ENCODE measurements around the gene SMS. TPM values are rescaled to one million over a fixed set of nuclear protein-coding genes. Genes with fewer than 3 reads are reported as not detected.

SMS gene
- 175 and 190 TPM in 2 replicates for polyA plus RNA-seq (2014; cell fraction: cytosol; rRNA removed)
- polyA plus RNA-seq (2014; cell fraction: nucleus; rRNA removed): 64.4 and 79.4 TPM in 2 replicates

DNA sequence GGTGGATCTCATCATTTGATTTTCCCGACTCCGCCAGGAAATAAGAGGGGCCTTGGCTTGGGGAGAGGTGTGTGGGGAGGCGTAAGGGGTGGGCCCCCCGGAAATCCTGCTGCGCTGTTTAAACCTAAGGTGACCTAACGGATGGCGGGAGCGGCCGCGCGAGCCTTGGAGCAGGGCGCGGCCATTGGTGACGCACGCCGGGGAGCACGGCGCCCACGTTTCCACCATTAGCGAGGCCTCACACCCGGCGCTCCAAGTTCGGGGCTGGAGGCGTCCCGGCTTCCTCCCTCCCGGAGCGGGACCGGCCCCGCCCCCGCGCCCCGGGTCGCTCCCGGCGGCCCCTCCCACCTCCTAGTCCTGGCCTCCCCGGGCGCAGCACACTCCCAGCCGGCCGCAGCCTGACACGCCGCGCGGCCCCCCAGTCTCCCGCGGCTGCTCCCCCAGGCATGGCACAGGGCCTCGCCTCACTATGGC lies at the start of gene SMS:
Gene SMS, plus strand, starts transcription at position 354 of the 474 bp plus-strand sequence. Its CDS starts 116 bp downstream, at position 470.
- peak; percentile 72 for DNase-seq (ENCODE audit: low spot score)

GRCh38 chrX:21905313-21905712 lies 35.2 kb upstream of the SMS start:
- no peak for DNase-seq (ENCODE audit: low spot score)

DNA sequence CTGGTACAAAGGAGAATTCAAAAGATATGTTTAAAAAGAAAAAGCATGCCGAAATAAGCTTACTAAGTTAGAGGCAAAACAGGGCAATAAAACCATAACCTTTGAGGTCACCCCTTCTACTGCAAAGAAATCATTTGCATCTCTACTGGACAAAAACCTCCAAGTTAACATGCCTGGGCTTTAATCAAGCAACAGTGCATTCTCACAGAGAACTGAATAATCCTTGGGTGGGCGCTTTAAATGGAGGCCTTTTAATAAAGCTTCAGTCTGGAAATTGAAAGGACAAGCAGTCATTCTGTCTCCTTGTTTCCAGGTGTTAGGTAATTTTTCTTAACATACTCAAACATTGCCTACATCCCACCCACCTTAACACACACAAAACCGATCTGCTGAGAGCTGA lies 34.6 kb upstream of the SMS start:
- DNase-seq (ENCODE audit: low spot score): no peak

- no peak for DNase-seq (ENCODE audit: low spot score)
These were observed 33.2 kb upstream of the SMS start for GRCh38 chrX:21907260-21907659.

- DNase-seq (ENCODE audit: low spot score): no peak
These were observed 29.0 kb upstream of the SMS start for GRCh38 chrX:21911481-21911880.

DNA sequence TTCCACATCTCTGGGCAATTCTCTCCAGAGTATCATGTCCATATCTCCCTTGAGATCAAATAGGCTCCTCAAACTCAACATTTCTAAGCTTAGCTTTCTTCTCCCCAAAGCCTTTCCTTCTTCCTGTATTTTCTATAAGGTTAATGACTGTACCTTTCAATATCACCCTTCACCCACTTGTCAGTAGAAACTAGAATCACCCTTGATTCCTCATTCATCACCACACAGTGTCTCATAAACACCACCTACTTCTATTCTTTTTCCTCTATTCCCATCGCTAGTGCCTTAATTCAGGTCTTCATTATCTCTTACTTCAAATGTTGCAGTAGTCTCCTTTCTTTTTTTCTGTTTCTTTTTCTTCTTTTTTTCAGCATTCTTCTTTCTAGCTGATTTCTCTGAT lies 28.3 kb upstream of the SMS start:
- no peak for DNase-seq (ENCODE audit: low spot score)

DNA sequence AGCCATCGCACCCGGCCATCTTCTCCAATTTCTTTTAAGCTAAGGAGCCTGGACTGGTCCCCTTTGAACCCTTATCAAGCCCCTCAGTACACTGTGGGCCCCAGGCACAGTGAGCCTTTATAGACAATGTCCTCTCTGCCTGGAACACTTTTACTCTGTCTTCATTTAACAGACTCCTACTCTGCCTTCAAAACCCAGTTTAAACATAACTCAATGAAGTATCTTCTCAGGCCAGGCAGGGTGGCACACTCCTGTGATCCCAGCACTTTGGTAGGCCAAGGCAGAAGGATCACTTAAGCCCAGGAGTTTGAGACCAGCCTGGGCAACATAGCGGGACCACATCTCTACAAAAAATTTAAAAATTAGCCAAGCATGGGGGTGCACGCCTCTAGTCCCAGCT lies 27.5 kb upstream of the SMS start:
- DNase-seq (ENCODE audit: low spot score): no peak

GRCh38 chrX:21926116-21926515 lies 14.4 kb upstream of the SMS start:
- no peak for DNase-seq (ENCODE audit: low spot score)

GRCh38 chrX:21926527-21927278 lies 13.8 kb upstream of the SMS start:
- no peak for DNase-seq (ENCODE audit: low spot score)

GRCh38 chrX:21929209-21929608 lies 11.3 kb upstream of the SMS start:
- DNase-seq (ENCODE audit: low spot score): no peak

DNA sequence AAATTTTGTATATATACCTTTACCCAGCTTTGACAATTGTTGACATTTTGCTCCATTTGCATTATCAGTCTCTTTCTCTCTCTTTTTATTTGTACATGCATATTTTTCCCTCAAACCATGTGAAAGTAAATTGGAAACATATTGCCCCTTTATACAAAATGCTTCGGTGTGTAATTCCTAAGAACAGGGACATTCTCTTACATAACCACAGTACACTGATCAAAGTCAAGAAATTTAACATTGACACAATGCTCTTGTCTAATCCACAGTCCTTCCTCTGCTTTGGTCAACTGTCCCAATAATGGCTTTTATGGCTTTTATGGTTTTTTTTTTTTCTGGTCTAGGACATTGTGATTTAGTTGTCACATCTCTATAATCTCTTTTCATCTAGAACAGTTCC lies 9.5 kb upstream of the SMS start:
- DNase-seq (ENCODE audit: low spot score): no peak

- no peak for DNase-seq (ENCODE audit: low spot score)
These were observed 8.1 kb upstream of the SMS start for GRCh38 chrX:21932292-21933002.

DNA sequence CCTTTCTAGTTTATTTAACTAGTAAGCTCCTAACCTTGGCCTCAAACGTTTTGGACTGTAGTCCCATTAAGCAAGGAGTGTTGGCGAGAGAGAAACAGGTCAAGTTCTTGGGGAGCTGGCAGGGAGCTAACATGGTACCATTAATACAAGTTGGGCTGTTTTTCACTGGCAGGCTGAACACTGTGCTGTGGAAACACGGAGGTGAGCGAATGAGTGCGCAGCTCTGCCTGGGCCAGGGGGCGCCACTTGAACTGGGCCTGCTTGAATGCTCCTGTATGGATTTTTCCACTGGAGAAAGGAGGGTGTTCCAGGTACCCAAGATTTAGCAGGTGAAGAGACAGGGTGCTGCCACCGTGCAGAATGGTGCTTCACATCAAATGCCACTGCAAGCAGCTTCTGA lies 7.4 kb upstream of the SMS start:
- DNase-seq (ENCODE audit: low spot score): no peak

GRCh38 chrX:21934414-21934813 lies 6.1 kb upstream of the SMS start:
- no peak for DNase-seq (ENCODE audit: low spot score)

GRCh38 chrX:21939906-21940305 lies 603 bp upstream of the SMS start:
- no peak for DNase-seq (ENCODE audit: low spot score)

- DNase-seq (ENCODE audit: low spot score): no peak
These were observed 3.1 kb downstream of the SMS start for GRCh38 chrX:21943460-21944135.

GRCh38 chrX:21944136-21944615 lies 3.7 kb downstream of the SMS start:
- no peak for DNase-seq (ENCODE audit: low spot score)

GRCh38 chrX:21946925-21947641 lies 6.6 kb downstream of the SMS start:
- no peak for DNase-seq (ENCODE audit: low spot score)

DNA sequence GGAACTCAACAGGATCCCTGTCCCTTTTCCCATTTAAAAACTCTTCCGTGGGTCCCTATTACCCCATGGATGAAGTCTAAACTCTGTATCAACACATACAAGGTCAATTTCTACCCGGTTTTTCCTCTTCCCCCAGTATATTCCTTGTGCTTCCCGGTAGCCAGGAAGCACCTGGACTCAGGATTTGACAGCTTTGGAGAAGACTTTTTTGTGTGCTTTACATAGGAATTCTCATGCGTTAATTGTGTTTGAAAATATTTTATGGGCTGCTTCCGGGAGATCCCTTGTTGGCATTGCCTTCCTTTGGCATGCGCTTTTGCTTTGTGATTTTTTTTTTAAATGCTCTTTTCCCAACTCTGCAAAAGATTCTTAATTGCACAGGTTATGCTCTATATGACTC lies 7.2 kb downstream of the SMS start:
- no peak for DNase-seq (ENCODE audit: low spot score)

DNA sequence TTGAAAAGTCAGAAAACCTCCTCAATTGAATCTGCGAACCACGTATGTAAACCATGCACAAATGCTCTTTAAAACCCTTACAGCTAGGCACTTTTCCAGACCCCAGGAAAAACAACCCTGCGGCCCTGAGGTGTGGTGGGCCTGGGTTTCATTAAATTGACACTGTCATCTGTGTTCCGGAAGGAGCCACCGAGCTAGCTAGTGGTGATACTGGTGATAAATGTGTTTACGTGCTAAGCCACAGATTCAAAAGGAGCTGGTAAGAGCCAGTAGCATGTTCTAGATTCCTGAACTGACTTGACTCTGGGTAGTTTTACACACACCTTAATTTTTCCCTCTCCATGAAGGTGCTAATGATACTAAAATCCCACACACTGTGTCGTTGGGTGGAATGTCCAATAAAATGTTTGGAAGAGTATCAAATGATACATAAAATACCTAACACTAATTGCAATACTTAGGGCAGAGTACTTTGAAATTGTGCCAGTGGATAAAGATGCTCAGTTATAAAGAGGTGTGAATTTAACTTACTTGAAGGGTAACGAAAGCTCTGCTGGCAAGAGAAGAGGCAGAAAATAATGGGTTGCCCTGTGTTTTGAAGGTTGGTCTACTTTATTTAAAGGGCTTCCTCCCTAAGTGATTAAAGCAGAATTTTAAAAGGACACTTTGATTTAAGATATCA lies 8.5 kb downstream of the SMS start:
- DNase-seq (ENCODE audit: low spot score): peak; percentile 62

DNA sequence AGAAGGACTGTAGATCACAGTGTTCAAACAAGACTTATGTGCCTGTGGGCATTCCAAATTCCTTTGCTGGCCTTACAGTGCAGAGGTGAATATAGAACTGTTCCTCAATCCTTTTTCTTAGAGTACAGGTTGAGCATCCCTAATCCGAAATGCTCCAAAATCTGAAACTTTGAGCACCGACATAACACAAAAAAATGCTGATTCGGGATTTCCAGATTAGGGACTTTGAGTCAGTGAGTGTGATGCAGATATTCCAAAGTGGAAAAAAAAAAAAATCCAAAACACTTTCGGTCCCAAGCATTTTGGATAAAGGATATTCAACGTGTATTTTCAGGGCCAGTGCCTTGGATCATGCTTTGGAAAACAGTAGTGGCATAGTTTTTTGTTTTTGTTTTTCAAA lies 9.2 kb downstream of the SMS start:
- DNase-seq (ENCODE audit: low spot score): no peak
